NOMO-1 treated with dmso at 0.1 percent for 144 hours (cell line): ENCODE data around the gene STK32C.

Experiments used
- DNase-seq: peaks from one replicate; lab custom pipeline; 2025; ENCODE audit not compliant: unreplicated experiment; lab: John Stamatoyannopoulos, UW

STK32C gene

GRCh38 chr10:132283604-132284382 is 24.0 kb downstream of the STK32C start:
- no peak for DNase-seq

- DNase-seq: no peak
These were observed 24.8 kb downstream of the STK32C start for GRCh38 chr10:132282667-132283603.

- DNase-seq: no peak
These were observed 25.7 kb downstream of the STK32C start for GRCh38 chr10:132281915-132282666.

- DNase-seq: no peak
These were observed 27.1 kb downstream of the STK32C start for GRCh38 chr10:132280646-132281074.

- DNase-seq: no peak
These were observed 27.7 kb downstream of the STK32C start for GRCh38 chr10:132279873-132280645.

- no peak for DNase-seq
These were observed 30.4 kb downstream of the STK32C start for GRCh38 chr10:132277311-132277741.

GRCh38 chr10:132276706-132277105 is 31.0 kb downstream of the STK32C start:
- DNase-seq: no peak

- no peak for DNase-seq
These were observed 31.5 kb downstream of the STK32C start for GRCh38 chr10:132276179-132276675.

- no peak for DNase-seq
These were observed 32.1 kb downstream of the STK32C start for GRCh38 chr10:132275426-132276178.

GRCh38 chr10:132274986-132275385 is 32.8 kb downstream of the STK32C start:
- no peak for DNase-seq

- DNase-seq: no peak
These were observed 33.2 kb downstream of the STK32C start for GRCh38 chr10:132274581-132274980.

GRCh38 chr10:132273966-132274365 is 33.8 kb downstream of the STK32C start:
- DNase-seq: no peak

GRCh38 chr10:132273304-132273944 is 34.3 kb downstream of the STK32C start:
- DNase-seq: no peak

- DNase-seq: no peak
These were observed 35.3 kb downstream of the STK32C start for GRCh38 chr10:132272231-132272971.

GRCh38 chr10:132271458-132272230 is 36.1 kb downstream of the STK32C start:
- no peak for DNase-seq

GRCh38 chr10:132270721-132271457 is 36.9 kb downstream of the STK32C start:
- no peak for DNase-seq

GRCh38 chr10:132270256-132270655 is 37.5 kb downstream of the STK32C start:
- no peak for DNase-seq
